HepG2 (cell line): ENCODE measurements around the gene FRMD4B. TPM values are rescaled to one million over a fixed set of nuclear protein-coding genes. Genes with fewer than 3 reads are reported as not detected.

Source experiments
- ATAC-seq: fragments of 200-7000 bp; cut with Tn5 transposase; 3 replicates; pipeline ENCODE4 v1.9.1; 2020; ENCODE audit warnings: mild to moderate bottlenecking, moderate library complexity
- BruUV-seq: library from RNA; stranded (reverse); fragments of 400-500 nt; replicated peaks from 2 replicates; lab custom pipeline; 2021; lab: Mats Ljungman, UMichigan
- CTCF ChIA-PET: fragments of 300-600 bp; formaldehyde crosslinking; extraction: SDS; loops from one replicate; lab custom pipeline; 2021; ENCODE audit warnings: low total read pairs, inconsistent platforms, low intra/inter-chr PET ratio; lab: Yijun Ruan, JAX
- POLR2A ChIA-PET: fragments of 350-600 bp; sonication (Branson Sonifier 250); formaldehyde crosslinking; loops from one replicate; lab custom pipeline; 2020; ENCODE audit warnings: antibody characterized with exemption, inconsistent platforms; lab: Yijun Ruan, JAX
- DNase-seq: peaks from one replicate; pipeline ENCODE4 v3.0.0-alpha.2; 2015; ENCODE audit warnings: low spot score
- FAIRE-seq: peaks from 3 replicates; lab custom pipeline; 2011; peaks lifted over from hg19 to GRCh38; lab: Jason Lieb, UNC
- H2AFZ ChIP-seq: one replicate; pipeline ENCODE4 v1.6.1; 2011; ENCODE audit warnings: low read length, inconsistent platforms
- H3K27ac ChIP-seq: fragments of 300-600 bp; 3 replicates; pipeline ENCODE4 v1.8.0; 2011; ENCODE audit warnings: mixed run types, mild to moderate bottlenecking, mixed read lengths, low read length, inconsistent platforms; ENCODE audit not compliant: insufficient read depth; ENCODE audit errors: extremely low read length
- H3K27me3 ChIP-seq, 2 experiments: fragments of 200-600 bp in 1 of 2; 2 replicates in 1 of 2; 3 replicates in 1 of 2; pipeline versions ENCODE4 v1.6.0 to v1.8.0; 2011; ENCODE audit warnings: low read length in 2 of 2, mild to moderate bottlenecking in 2 of 2, moderate library complexity in 2 of 2, inconsistent platforms in 1 of 2; ENCODE audit not compliant: insufficient read depth in 2 of 2, control insufficient read depth in 1 of 2
- H3K36me3 ChIP-seq, 2 experiments: fragments of 200-600 bp in 1 of 2; replicated peaks in 1 of 2; 2 replicates in 1 of 2; 3 replicates in 1 of 2; pipeline versions ENCODE4 v1.5.1 to v1.8.0; 2011; ENCODE audit warnings: low read length in 2 of 2, inconsistent platforms in 1 of 2; ENCODE audit not compliant: insufficient read depth in 2 of 2, control insufficient read depth in 1 of 2
- H3K4me1 ChIP-seq: 2 replicates; pipeline ENCODE4 v1.5.1; 2012; ENCODE audit warnings: low read length, inconsistent platforms; ENCODE audit not compliant: insufficient read depth
- H3K4me2 ChIP-seq: 2 replicates; pipeline ENCODE4 v1.6.0; 2011; ENCODE audit warnings: low read depth, low read length, inconsistent platforms
- H3K4me3 ChIP-seq, 3 experiments: fragments of 200-600 bp in 1 of 3; sonication (generic), shearing (Covaris generic) in 1 of 3; replicated peaks in 1 of 3; 2 replicates each; pipeline ENCODE4 v1.5.1; 2011 to 2016; ENCODE audit warnings: low read length in 3 of 3, inconsistent platforms in 2 of 3, low read depth in 2 of 3, mild to moderate bottlenecking in 2 of 3, control low read depth in 1 of 3, mixed read lengths in 1 of 3; ENCODE audit not compliant: insufficient read depth in 1 of 3
- H3K79me2 ChIP-seq: one replicate; pipeline ENCODE4 v1.6.1; 2011; ENCODE audit warnings: low read length, inconsistent platforms; ENCODE audit not compliant: insufficient read depth
- H3K9ac ChIP-seq: 2 replicates; pipeline ENCODE4 v1.6.0; 2011; ENCODE audit warnings: mild to moderate bottlenecking, low read depth, low read length, inconsistent platforms; ENCODE audit not compliant: insufficient read depth
- H3K9me3 ChIP-seq: 2 replicates; pipeline ENCODE4 v1.5.1; 2012; ENCODE audit warnings: mild to moderate bottlenecking, low read length
- H4K20me1 ChIP-seq: 2 replicates; pipeline ENCODE4 v1.6.0; 2011; ENCODE audit warnings: inconsistent platforms, mild to moderate bottlenecking, low read length, moderate library complexity; ENCODE audit not compliant: insufficient read depth
- ARNT2 ChIP-seq: sonication (generic); formaldehyde crosslinking; IDR thresholded peaks from 2 replicates; pipeline ENCODE4 v1.8.0; 2022; ENCODE audit warnings: mild to moderate bottlenecking, low read depth, missing genetic modification reagents, moderate library complexity
- CREBL2 ChIP-seq: sonication (generic); formaldehyde crosslinking; IDR thresholded peaks from 2 replicates; pipeline ENCODE4 v1.8.1; 2023; ENCODE audit warnings: missing genetic modification reagents, mild to moderate bottlenecking, borderline replicate concordance
- GATAD2A ChIP-seq: IDR thresholded peaks from 2 replicates; pipeline ENCODE4 v1.6.1; 2016
- MED8 ChIP-seq: sonication (generic); formaldehyde crosslinking; IDR thresholded peaks from 2 replicates; pipeline ENCODE4 v1.8.1; 2023; ENCODE audit warnings: mild to moderate bottlenecking, missing genetic modification reagents; ENCODE audit not compliant: insufficient replicate concordance
- MEIS2 ChIP-seq: sonication (generic); formaldehyde crosslinking; IDR thresholded peaks from 2 replicates; pipeline ENCODE4 v1.9.0; 2021; ENCODE audit warnings: mild to moderate bottlenecking, missing genetic modification reagents
- MTF1 ChIP-seq: sonication (generic); formaldehyde crosslinking; IDR thresholded peaks from 2 replicates; pipeline ENCODE4 v1.5.0; 2020; ENCODE audit warnings: missing genetic modification reagents
- NFRKB ChIP-seq: fragments of 450-650 bp; IDR thresholded peaks from 2 replicates; pipeline ENCODE4 v1.6.1; 2017
- POLR2AphosphoS5 ChIP-seq: IDR thresholded peaks from 2 replicates; pipeline ENCODE4 v1.6.1; 2012; ENCODE audit warnings: low read depth, low read length
- SIN3B ChIP-seq: fragments of 150-350 bp; IDR thresholded peaks from 2 replicates; pipeline ENCODE4 v1.6.1; 2014; ENCODE audit warnings: low read length
- SMC3 ChIP-seq: IDR thresholded peaks from 2 replicates; pipeline ENCODE4 v1.6.1; 2011; ENCODE audit warnings: low read length, improper control_type of control experiment
- STAT5B ChIP-seq: sonication (generic); formaldehyde crosslinking; IDR thresholded peaks from 2 replicates; pipeline ENCODE4 v1.4.0; 2020; ENCODE audit warnings: missing genetic modification reagents
- THAP9 ChIP-seq: sonication (generic); formaldehyde crosslinking; IDR thresholded peaks from 2 replicates; pipeline ENCODE4; 2020; ENCODE audit warnings: missing genetic modification reagents, mild to moderate bottlenecking, borderline replicate concordance
- ZNF510 ChIP-seq: sonication (generic); formaldehyde crosslinking; IDR thresholded peaks from 2 replicates; pipeline ENCODE4 v1.4.0; 2020; ENCODE audit warnings: low read depth, mild to moderate bottlenecking, missing genetic modification reagents
- ZNF605 ChIP-seq: sonication (generic); formaldehyde crosslinking; IDR thresholded peaks from 2 replicates; pipeline ENCODE4 v1.8.0; 2022; ENCODE audit warnings: mild to moderate bottlenecking, missing genetic modification reagents
- ZNF7 ChIP-seq: IDR thresholded peaks from 2 replicates; pipeline ENCODE4 v1.6.1; 2016; ENCODE audit warnings: missing biosample characterization, missing genetic modification reagents
- ZNF720 ChIP-seq: sonication (generic); formaldehyde crosslinking; IDR thresholded peaks from 2 replicates; pipeline ENCODE4 v1.4.0; 2020; ENCODE audit warnings: missing genetic modification reagents
- ZNF766 ChIP-seq: sonication (generic); formaldehyde crosslinking; IDR thresholded peaks from 2 replicates; pipeline ENCODE4 v1.5.0; 2020; ENCODE audit warnings: missing genetic modification reagents, borderline replicate concordance
- WGBS: methylation state at CpG from one replicate; pipeline ENCODE4 v1.1.6; 2017; ENCODE audit warnings: low lambda C conversion rate; 5-methylcytosine and 5-hydroxymethylcytosine counted together
- in situ Hi-C: cut with HindIII; loops from 2 replicates; pipeline ENCODE4 v1.10.0; 2017; ENCODE audit warnings: low pct_unique_long_range_greater_than_20kb; ENCODE audit not compliant: extremely low pct_ligation_motif_present
- intact Hi-C: fragments of 100-400 bp; cut with micrococcal nuclease; formaldehyde crosslinking; loops from one replicate; pipeline ENCODE4 v1.10.0; 2022; ENCODE audit not compliant: unreplicated experiment
- polyA plus RNA-seq, 8 experiments: library from polyadenylated mRNA; depleted of rRNA in 3 of 8; stranded (reverse) in 7 of 8; unstranded in 1 of 8; fragments of >200 nt; fragmentation: Illumina TruSeq in 4 of 8; extraction: Trizol in 4 of 8; gene quantifications; 2 replicates each; pipeline versions ENCODE4 v1.2.1 to v1.2.3, GENCODE V29; 2011 to 2016; ENCODE audit warnings: low read depth in 4 of 8, missing spikeins in 1 of 8, mixed read lengths in 1 of 8; ENCODE audit not compliant: insufficient read depth in 1 of 8
- total RNA-seq, 5 experiments: library from RNA; depleted of rRNA; stranded (reverse); fragments of >200 nt; fragmentation: Illumina TruSeq; extraction: Trizol; gene quantifications; 2 replicates each; pipeline ENCODE4 v1.2.3, GENCODE V29; 2016; ENCODE audit warnings: low read depth in 1 of 5

FRMD4B gene
- total and polyA plus RNA-seq, 2 of the 13 experiments (the other 11 are each of a cell fraction or from before 2014, with no cell fraction given), result 3.0 to 3.3 TPM

GRCh38 chr3:69321301-69322157, 64.4 kb downstream of the FRMD4B start:
- H3K9me3 ChIP-seq, result no peaks in the 10 kb centered on the region
- H3K27me3 ChIP-seq, result no peaks in the 10 kb centered on the region; a peak in 1 of 5 replicates
- ATAC-seq (no peak), DNase-seq (no peak)
- WGBS, result 64% methylated on average over 9 of the region's 9 CpGs
- in situ Hi-C loops, result loop anchor here (5.0 kb wide), 1 partner anchor 351 kb away; no protein-coding TSS in a partner anchor
- H3K9ac ChIP-seq, result no peak overlapping the region
- BruUV-seq, result no TSS peak
- no peak overlapping the region for H2AFZ ChIP-seq
- no peaks in the 10 kb centered on the region for H4K20me1 ChIP-seq
- peaks cover 9% of the 10 kb centered on the region for H3K4me1 ChIP-seq
- no peak overlapping the region for H3K27ac ChIP-seq
- TF ChIP-seq MTF1 (CRISPR knock-in tag) (no peak), MEIS2 (CRISPR knock-in tag) (no peak), MED8 (CRISPR knock-in tag) (no peak), CREBL2 (CRISPR knock-in tag) (no peak), NFRKB (no peak)
- TF ChIP-seq, all 625 proteins: peak for 0
- CTCF ChIA-PET, result no interaction called here
- intact Hi-C loops, result loop anchor here (5.0 kb wide), 1 partner anchor 91 kb away; no protein-coding TSS in a partner anchor
- Histone ChIP-seq H3K4me2 (no peak overlapping the region), H3K4me3 (no peak overlapping the region), H3K79me2 (no peaks in the 10 kb centered on the region), H3K36me3 (no peaks in the 10 kb centered on the region)
- FAIRE-seq, result no peak
- POLR2A ChIA-PET, result no interaction called here

- H3K4me3 ChIP-seq, result no peak overlapping the region
- intact Hi-C loops, result loop anchor here (5.0 kb wide), 1 partner anchor 91 kb away; no protein-coding TSS in a partner anchor
- FAIRE-seq (no peak), ATAC-seq (no peak), DNase-seq (no peak)
- no peaks in the 10 kb centered on the region for H3K79me2 ChIP-seq
- H3K4me2 ChIP-seq, result no peak overlapping the region
- no peaks in the 10 kb centered on the region; a peak in 1 of 5 replicates for H3K27me3 ChIP-seq
- H4K20me1 ChIP-seq, result no peaks in the 10 kb centered on the region
- in situ Hi-C loops, result loop anchor here (5.0 kb wide), 1 partner anchor 351 kb away; no protein-coding TSS in a partner anchor
- no peak overlapping the region for H2AFZ ChIP-seq
- H3K27ac ChIP-seq, result no peak overlapping the region
- 52% methylated on average over 4 of the region's 4 CpGs for WGBS
- H3K36me3 ChIP-seq, result no peaks in the 10 kb centered on the region
- no TSS peak for BruUV-seq
- H3K9me3 ChIP-seq, result no peaks in the 10 kb centered on the region
- no peak overlapping the region for H3K9ac ChIP-seq
- H3K4me1 ChIP-seq, result peaks cover 9% of the 10 kb centered on the region
- CTCF ChIA-PET, result no interaction called here
- POLR2A ChIA-PET, result no interaction called here
- TF ChIP-seq ZNF720, result no peak
- no peak for TF ChIP-seq THAP9 (CRISPR knock-in tag)
- no peak for TF ChIP-seq ZNF605 (CRISPR knock-in tag)
- TF ChIP-seq ZNF510, result no peak
- no peak for TF ChIP-seq POLR2AphosphoS5
- no peak for TF ChIP-seq ZNF7 (CRISPR knock-in tag)
- TF ChIP-seq STAT5B (CRISPR knock-in tag), result no peak
- no peak for TF ChIP-seq ZNF766
- TF ChIP-seq SMC3, result no peak
- no peak for TF ChIP-seq GATAD2A (CRISPR knock-in tag)
- TF ChIP-seq SIN3B, result no peak
- no peak for TF ChIP-seq ARNT2
Measured at GRCh38 chr3:69320871-69321271, 65.0 kb downstream of the FRMD4B start.
